NCI-H1930 (cell line): ENCODE results near the gene MMGT1.

Experiments used
- DNase-seq, 2 experiments: peaks; one replicate each; lab custom pipeline; 2025; lab: John Stamatoyannopoulos, UW

MMGT1 gene

DNA sequence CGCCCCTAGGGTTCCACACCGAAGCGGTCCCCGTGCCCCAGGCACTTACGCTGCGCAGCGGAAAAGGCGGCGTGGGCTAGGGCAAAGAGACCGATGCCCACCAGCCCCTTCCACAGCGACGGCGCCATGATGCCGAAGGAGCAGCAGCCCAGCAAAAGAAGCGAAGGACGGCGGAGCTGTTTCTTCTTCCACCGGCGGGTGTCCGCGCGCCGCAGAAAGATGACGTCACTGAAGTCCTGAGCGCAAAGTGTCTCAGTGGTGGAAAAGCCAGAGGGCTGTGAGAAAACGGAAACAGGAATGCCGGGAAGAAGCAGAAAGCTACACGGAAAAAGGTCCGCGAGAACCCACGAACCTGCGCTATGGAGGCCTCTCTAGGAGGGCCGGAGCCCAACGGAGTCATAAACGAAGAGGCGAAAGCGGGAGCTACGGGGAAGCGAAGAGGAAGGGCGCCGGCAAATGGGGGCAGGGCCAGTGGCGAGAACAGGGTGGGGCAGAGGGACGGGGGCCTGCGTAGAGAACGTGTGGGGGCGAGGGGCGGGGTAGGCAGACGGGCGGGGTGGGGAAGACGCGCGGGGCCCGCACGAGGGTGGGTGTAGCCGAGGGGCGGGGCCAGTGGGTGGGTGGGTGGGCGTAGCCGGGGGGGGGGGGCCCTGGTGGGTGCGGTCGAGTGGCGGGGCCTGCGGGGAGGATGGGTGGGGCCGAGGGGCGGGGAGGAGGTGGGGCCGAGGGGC, at the start of gene MMGT1:
Gene MMGT1, minus strand, starts transcription at position 441 of the 731 bp plus-strand sequence. Its CDS starts 313 bp downstream, at position 128.
- DNase-seq, result peak; percentile 81 to 85

- DNase-seq, result no peak
Observed at GRCh38 chrX:136021903-136022302, 48.1 kb upstream of the MMGT1 start.

DNA sequence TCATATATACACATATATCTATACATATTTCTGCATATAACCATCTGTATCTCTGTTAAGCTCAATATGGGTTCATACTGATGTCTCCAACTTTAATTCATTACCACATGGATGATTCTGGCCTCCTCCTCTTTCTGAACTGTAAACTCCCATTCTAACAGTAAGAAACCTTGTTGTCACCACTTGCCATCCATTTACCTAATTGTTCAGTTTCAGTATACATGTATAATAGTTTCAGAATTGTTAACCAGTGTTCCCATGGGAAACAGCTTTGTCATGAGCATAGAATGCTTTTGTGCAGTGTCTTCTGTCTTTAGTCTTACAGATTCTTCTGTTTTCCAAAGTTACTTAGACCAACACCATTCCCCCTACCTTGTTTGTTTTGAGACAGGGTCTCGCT, 47.4 kb upstream of the MMGT1 start:
- DNase-seq, result no peak

DNA sequence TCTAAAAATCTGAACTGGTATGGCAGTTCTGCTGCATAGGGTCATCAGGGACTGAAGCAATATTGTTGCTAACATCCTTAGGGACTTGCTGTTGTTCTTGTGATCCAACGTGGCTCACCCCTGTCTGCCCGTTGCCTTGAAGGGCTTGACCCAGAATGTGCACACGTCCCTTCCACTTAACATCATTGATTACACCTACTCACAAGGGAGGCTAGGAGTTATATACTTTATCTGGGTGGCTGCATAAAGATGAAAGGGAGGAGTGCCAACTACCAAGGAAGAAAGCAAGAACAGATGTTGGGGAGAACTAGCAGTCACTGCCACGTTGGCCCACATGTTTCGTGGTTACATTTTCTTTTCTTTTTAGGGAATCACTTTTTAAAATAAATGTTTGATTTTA, 45.4 kb upstream of the MMGT1 start:
- DNase-seq, result no peak

GRCh38 chrX:136016881-136017280, 43.1 kb upstream of the MMGT1 start:
- DNase-seq, result no peak

GRCh38 chrX:136015016-136015415, 41.2 kb upstream of the MMGT1 start:
- no peak for DNase-seq

DNA sequence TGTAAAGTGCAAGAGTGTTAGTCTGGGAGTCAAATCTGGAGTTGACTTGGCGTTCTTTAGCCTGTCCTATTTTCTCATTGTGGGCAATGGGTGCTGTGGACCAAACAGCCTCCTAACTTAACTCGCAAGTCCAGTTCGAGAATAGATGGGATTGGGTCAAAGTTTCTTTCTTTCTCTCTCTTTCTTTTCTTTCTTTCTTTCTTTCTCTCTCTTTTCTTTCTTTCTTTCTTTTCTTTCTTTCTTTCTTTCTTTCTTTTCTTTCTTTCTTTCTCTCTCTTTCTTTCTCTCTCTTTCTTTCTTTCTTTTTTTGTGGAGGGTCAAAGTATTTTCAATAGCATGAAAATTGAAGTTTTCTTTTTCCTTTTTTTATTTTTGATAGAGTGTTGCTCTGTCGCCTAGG, 14.5 kb upstream of the MMGT1 start:
- no peak for DNase-seq

GRCh38 chrX:135985973-135986310, 12.2 kb upstream of the MMGT1 start:
- DNase-seq, result no peak

GRCh38 chrX:135985157-135985972, 11.6 kb upstream of the MMGT1 start, which contains the start of gene SLC9A6:
SLC9A6 (plus strand) TSS chrX:135985435; CDS start chrX:135985659, 224 bp downstream.
- DNase-seq, result peak; percentile 52 to 77

DNA sequence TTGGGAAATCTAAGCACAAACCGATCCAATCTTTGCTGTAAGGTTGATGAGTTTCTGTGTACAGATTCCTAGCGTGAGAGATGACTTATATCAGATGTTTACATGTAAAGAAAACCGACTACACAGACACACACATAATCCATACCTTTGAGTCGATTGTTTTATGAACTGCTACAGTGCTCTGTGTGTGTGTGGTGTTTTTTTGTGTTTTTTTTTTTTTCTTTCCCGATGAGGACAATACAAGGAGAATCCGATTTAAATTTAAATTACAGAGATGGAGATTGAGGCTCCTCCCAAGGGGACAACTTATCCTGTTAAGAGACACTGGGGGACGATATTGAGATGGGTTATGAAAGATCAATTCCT, 11.0 kb upstream of the MMGT1 start:
- no peak for DNase-seq

DNA sequence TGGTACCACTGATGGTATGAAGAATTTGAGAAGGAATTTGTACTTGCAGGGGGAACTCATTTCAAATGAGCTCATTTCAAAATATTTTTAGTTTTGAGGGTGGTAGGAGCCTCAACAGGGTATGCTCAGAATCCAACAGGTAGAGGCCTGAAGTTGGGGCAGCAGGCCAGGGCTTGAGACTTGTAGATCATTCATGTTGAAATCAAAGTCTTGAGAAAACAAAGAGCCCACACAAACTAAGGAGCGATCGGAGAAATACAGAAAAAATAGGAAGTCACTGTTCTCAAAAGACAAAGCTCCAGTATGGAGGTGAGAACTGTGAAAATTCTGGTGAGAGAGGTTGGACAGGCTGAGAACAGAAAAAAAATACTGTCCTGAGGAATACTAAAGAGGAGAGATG, 10.5 kb upstream of the MMGT1 start:
- no peak for DNase-seq

- DNase-seq, result no peak
Observed at GRCh38 chrX:135982860-135983259, 9.1 kb upstream of the MMGT1 start.

- DNase-seq, result no peak
Observed at GRCh38 chrX:135981668-135982067, 7.9 kb upstream of the MMGT1 start.

GRCh38 chrX:135981010-135981409, 7.2 kb upstream of the MMGT1 start:
- DNase-seq, result no peak

DNA sequence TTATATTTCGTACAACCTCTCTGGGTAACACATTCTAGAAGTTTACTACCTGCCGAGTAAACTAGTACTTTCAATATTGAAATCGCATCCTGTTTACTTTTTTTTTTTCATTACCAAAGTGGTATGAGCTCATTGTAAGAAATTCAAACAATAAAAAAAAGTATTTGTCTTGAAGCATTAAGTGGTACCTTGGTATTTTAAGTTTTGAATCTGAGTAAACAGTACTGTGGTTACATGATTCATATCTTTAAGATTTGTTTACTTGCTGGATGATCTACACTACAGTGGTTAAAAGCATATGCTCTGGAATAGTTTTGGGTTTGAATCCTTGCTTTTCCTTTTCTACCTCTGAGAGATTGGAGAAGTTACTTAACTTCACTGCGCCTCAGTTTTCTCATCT, 3.8 kb upstream of the MMGT1 start:
- no peak for DNase-seq

DNA sequence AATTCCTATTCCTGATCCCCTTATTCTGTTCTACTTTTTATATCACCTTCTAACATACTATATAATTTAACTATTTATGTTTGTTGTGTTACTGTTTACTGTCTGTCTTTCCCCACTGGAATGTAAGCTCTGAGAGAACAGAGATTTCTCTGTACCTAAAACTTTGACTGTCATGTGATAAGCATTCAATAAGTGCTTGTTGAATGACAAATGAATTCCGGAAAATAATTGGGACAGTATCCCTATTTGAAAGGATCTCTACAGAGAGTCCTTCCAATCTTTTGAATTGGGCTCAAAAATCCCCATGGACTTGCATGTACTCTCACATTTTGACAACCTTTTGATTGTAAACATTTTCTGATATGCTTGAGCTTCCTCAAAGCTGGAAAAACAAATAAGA, 1.6 kb upstream of the MMGT1 start:
- DNase-seq, result no peak

- DNase-seq, result peak; percentile 25 to 57
Observed at GRCh38 chrX:135974279-135974856, 580 bp upstream of the MMGT1 start.

DNA sequence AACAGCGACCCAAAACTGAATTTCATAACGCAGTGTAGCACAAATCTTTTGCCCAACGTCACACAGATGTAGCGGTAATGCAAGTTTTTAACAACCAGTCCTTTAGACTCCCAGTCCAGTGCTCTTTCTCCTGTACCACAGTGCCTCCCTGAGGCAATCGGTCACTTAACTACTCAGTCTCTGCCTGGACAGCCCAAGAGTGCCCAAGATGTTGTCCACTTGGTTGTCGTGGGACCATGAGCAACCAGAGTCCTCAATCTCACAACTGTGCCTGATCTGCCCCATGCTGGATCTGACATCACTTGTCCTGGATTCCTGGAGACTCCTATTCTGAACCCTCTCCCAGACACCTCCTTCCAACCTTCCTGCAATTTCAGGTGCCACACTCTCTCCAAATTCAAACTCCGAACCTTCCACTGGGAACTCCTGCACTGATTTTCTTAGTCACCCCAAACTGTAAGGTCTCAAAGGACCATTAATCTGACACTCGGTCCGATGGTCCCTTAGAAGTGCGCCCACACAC, 702 bp downstream of the MMGT1 start:
- no peak for DNase-seq

DNA sequence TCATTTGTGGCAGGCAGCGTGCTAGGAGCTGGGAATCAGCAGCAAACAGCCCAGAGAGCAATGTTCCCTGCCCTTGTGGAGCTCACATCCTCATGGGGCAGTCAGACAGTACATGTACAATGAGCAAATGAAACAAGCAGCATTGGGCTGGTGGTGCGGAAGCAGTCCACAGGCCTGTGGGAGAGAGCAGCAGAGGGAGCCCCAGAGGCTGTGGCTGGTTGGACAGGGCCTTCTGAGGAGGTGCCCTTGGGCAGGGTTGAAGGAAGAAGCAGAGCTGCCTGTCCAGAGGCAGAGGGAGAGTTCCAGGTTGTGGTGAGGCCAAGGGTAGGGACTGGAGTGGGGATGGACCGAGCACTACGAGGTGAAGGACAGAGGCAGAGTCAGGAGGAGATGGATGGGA, 22.5 kb downstream of the MMGT1 start:
- no peak for DNase-seq

- no peak for DNase-seq
Observed at GRCh38 chrX:135944486-135944885, 29.3 kb downstream of the MMGT1 start.

GRCh38 chrX:135931644-135932487, 41.9 kb downstream of the MMGT1 start:
- DNase-seq, result peak; percentile 16 to 38

DNA sequence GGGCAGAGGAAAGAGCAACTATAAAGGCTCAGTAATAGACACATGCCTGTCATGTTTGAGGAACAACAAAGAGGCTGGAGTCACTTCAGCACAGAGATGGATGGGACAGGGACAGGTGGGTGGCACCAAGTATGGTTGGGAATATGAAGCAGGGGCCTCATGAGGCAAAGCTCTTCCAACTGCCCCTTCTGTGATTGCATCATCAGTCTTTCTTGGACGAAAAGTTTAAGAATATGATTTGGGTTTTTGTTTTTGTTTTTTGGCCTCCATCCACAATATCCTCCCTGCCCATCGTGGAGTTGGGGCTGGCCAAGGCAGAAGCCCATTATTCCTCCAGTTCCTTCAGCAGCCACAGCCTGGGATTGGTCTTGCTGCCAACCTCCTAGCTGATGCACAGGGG, 45.9 kb downstream of the MMGT1 start:
- no peak for DNase-seq
